Smooth muscle cell (in vitro differentiated cells): ENCODE data around the gene EBF3. TPM values are rescaled to one million over a fixed set of nuclear protein-coding genes. Genes with fewer than 3 reads are reported as not detected.

Experiments used
- DNase-seq: peaks from one replicate; lab custom pipeline; 2025; ENCODE audit not compliant: unreplicated experiment; lab: John Stamatoyannopoulos, UW
- H2AFZ ChIP-seq: fragments of 200-600 bp; sonication (generic); 2 replicates; pipeline ENCODE4 v1.6.0; 2016; ENCODE audit warnings: antibody characterized with exemption, low read depth, mild to moderate bottlenecking
- H3F3A ChIP-seq: fragments of 200-600 bp; sonication (generic); 2 replicates; pipeline ENCODE4 v1.6.0; 2017; ENCODE audit warnings: antibody characterized with exemption, low read depth
- H3K27ac ChIP-seq: fragments of 200-600 bp; sonication (generic); 2 replicates; pipeline ENCODE4 v1.5.1; 2016; ENCODE audit warnings: low read depth, mild to moderate bottlenecking
- H3K27me3 ChIP-seq: fragments of 200-600 bp; sonication (generic); 2 replicates; pipeline ENCODE4 v1.6.1; 2016; ENCODE audit warnings: low read depth, mild to moderate bottlenecking
- H3K36me3 ChIP-seq: fragments of 200-600 bp; sonication (generic); 2 replicates; pipeline ENCODE4 v1.5.1; 2016; ENCODE audit warnings: low read depth
- H3K4me1 ChIP-seq: fragments of 200-600 bp; sonication (generic); 2 replicates; pipeline ENCODE4 v1.5.1; 2016; ENCODE audit warnings: low read depth
- H3K4me2 ChIP-seq: fragments of 200-600 bp; sonication (generic); 2 replicates; pipeline ENCODE4 v1.6.0; 2016; ENCODE audit warnings: mild to moderate bottlenecking
- H3K4me3 ChIP-seq: fragments of 200-600 bp; sonication (generic); 2 replicates; pipeline ENCODE4 v1.5.1; 2016; ENCODE audit warnings: mild to moderate bottlenecking
- H3K79me2 ChIP-seq: fragments of 200-600 bp; sonication (generic); 2 replicates; pipeline ENCODE4 v1.6.0; 2016; ENCODE audit warnings: low read depth, mild to moderate bottlenecking
- H3K9ac ChIP-seq: fragments of 200-600 bp; sonication (generic); 2 replicates; pipeline ENCODE4 v1.6.0; 2016; ENCODE audit warnings: low read depth
- H3K9me3 ChIP-seq: fragments of 200-600 bp; sonication (generic); replicated peaks from 2 replicates; pipeline ENCODE4 v1.5.1; 2016; ENCODE audit warnings: low read depth
- H4K20me1 ChIP-seq: fragments of 200-600 bp; sonication (generic); 2 replicates; pipeline ENCODE4 v1.6.0; 2016; ENCODE audit warnings: low read depth
- WGBS: methylation state at CpG from one replicate; pipeline ENCODE4 v1.1.7; 2016; ENCODE audit warnings: low lambda C conversion rate; 5-methylcytosine and 5-hydroxymethylcytosine counted together
- polyA plus RNA-seq: library from polyadenylated mRNA; unstranded; fragments of >200 nt; fragmentation: Nextera tagmentation; extraction: Ambion mirVana; gene quantifications from 2 replicates; pipeline ENCODE4 v1.2.1, GENCODE V29; 2016
- total RNA-seq: library from RNA; depleted of rRNA; stranded (reverse); fragments of >200 nt; gene quantifications from 2 replicates; pipeline ENCODE4 v1.2.3, GENCODE V29; 2014
- TF ChIP-seq, protein P1 (sequence below): fragments of 200-600 bp; sonication (generic); IDR thresholded peaks from 2 replicates; pipeline ENCODE4 v1.5.1; 2017; ENCODE audit warnings: borderline replicate concordance, mild to moderate bottlenecking, antibody characterized with exemption; ENCODE audit not compliant: insufficient read depth, poor library complexity, severe bottlenecking

EBF3 gene
- total and polyA plus RNA-seq, 2 experiments from 2014 or later: not detected

DNA sequence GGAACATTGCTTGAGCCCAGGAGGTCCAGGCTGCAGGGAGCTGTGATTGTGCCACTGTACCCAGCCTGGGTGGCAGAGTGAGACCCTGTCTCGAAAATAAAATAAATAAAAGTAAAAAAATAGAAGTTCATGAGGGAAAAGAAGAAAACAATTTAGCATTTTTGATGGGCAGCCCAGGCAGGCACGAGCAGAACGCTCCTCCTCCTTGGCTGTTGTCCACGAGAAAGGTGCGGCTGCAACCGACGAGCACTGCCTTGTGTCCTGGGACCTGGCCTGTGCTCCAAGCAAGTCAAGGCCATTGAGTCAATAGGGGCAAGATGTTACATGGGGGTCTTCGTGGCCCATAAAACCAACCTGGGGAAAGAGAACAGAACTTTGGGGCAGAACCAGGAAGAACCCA is 25.6 kb downstream of the EBF3 start:
- H3K27me3 ChIP-seq: no peaks in the 10 kb centered on the region
- DNase-seq: no peak
- TF ChIP-seq, protein P1, sequence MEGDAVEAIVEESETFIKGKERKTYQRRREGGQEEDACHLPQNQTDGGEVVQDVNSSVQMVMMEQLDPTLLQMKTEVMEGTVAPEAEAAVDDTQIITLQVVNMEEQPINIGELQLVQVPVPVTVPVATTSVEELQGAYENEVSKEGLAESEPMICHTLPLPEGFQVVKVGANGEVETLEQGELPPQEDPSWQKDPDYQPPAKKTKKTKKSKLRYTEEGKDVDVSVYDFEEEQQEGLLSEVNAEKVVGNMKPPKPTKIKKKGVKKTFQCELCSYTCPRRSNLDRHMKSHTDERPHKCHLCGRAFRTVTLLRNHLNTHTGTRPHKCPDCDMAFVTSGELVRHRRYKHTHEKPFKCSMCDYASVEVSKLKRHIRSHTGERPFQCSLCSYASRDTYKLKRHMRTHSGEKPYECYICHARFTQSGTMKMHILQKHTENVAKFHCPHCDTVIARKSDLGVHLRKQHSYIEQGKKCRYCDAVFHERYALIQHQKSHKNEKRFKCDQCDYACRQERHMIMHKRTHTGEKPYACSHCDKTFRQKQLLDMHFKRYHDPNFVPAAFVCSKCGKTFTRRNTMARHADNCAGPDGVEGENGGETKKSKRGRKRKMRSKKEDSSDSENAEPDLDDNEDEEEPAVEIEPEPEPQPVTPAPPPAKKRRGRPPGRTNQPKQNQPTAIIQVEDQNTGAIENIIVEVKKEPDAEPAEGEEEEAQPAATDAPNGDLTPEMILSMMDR: no peak

DNA sequence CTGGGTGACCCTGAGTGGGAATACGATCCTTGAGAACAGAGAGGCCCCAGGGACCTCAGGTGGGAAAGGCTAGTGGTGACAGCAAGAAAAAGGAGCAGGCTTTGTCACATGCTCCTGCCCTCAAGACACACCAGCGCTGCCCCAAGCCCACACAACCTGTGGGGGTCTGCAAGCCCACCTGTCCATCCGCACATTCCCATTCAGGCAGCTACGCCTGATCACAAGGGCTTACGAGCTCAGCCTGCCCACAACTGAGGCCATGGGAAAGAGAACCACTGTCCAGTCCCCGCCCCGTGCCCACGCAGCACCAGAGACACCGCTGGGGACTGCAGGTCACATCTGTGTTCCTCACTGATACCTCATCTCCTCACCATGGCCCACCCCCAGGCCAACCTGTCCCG is 26.7 kb downstream of the EBF3 start:
- 91% methylated on average over 10 of the region's 10 CpGs for WGBS
- Histone ChIP-seq H3K9me3 (no peaks in the 10 kb centered on the region), H3K4me2 (no peak overlapping the region), H3K27ac (no peak overlapping the region), H4K20me1 (no peaks in the 10 kb centered on the region), H3F3A (no peaks in the 10 kb centered on the region), H2AFZ (no peak overlapping the region), H3K4me3 (no peak overlapping the region), H3K9ac (no peak overlapping the region), H3K79me2 (no peaks in the 10 kb centered on the region), H3K36me3 (no peaks in the 10 kb centered on the region), H3K4me1 (no peaks in the 10 kb centered on the region), H3K27me3 (no peaks in the 10 kb centered on the region)
- TF ChIP-seq, protein P1: no peak
- no peak for DNase-seq

More for the DNA sequence above, 25.6 kb downstream of the EBF3 start:
- Histone ChIP-seq H3K79me2 (no peaks in the 10 kb centered on the region), H3F3A (no peaks in the 10 kb centered on the region), H3K27ac (no peak overlapping the region), H3K9ac (no peak overlapping the region), H3K9me3 (no peaks in the 10 kb centered on the region), H3K4me2 (no peak overlapping the region), H4K20me1 (no peaks in the 10 kb centered on the region), H2AFZ (no peak overlapping the region), H3K36me3 (no peaks in the 10 kb centered on the region), H3K4me3 (no peak overlapping the region), H3K4me1 (no peaks in the 10 kb centered on the region)
- WGBS: 91% methylated on average over 8 of the region's 8 CpGs

DNA sequence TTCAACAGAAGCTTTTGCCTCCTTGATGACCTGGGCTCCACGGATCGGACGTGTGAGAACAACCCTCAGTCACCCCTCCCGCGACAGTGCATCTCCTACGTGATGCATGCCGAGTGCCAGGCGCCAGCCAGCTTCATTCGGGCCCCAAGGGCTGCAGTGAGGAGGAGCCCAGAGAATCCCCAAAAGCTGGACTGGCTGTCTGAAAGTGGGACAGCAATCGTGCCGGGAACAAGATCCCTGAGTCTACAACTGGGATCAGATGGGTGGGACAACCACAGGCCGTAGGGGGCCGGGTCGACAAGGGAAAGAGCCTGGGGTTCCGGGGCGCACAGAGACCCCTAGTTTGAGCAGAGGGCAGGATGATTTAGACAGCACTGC is 27.2 kb downstream of the EBF3 start:
- TF ChIP-seq, protein P1: no peak

DNA sequence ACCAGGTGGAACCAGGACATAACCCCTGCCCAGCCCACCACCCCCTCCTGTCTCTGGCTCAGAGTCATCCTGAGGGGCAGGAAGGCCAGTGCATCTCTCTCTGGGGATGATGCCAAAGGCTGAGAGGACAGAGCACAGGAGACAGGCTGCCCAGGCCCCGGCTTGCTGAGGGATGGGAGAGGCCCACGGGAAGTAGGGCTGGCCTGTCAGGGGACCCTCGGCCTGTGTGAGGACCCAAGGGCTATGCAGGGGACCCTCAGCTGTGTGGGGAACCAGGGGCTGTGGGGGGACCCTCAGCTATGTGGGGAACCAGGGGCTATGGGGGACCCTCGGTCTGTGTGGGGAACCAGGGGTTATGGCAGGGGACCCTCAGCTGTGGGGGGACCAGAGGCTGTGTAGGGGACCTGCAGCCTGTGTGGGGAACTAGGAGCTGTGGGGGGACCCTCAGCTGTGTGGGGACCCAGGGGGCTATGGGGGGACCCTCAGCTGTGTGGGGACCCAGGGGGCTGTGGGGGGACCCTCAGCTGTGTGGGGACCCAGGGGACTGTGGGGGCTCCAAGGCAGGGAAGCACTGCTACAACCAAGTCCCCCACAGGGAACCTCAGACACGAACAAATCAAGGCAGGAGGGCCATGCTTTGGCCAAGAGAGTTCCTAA is 27.7 kb downstream of the EBF3 start:
- WGBS: 90% methylated on average over 4 of the region's 5 CpGs
- no peak for DNase-seq
- no peaks in the 10 kb centered on the region for H4K20me1 ChIP-seq
- no peak overlapping the region for H3K9ac ChIP-seq
- H3K36me3 ChIP-seq: no peaks in the 10 kb centered on the region
- no peak overlapping the region for H3K4me3 ChIP-seq
- H3K27ac ChIP-seq: no peak overlapping the region
- H3K79me2 ChIP-seq: no peaks in the 10 kb centered on the region
- no peaks in the 10 kb centered on the region for H3K4me1 ChIP-seq
- H2AFZ ChIP-seq: no peak overlapping the region
- H3K27me3 ChIP-seq: no peaks in the 10 kb centered on the region
- TF ChIP-seq, protein P1: no peak
- H3F3A ChIP-seq: no peaks in the 10 kb centered on the region
- no peak overlapping the region for H3K4me2 ChIP-seq
- no peaks in the 10 kb centered on the region for H3K9me3 ChIP-seq

More for the DNA sequence above, 27.2 kb downstream of the EBF3 start:
- Histone ChIP-seq H3K79me2 (no peaks in the 10 kb centered on the region), H3F3A (no peaks in the 10 kb centered on the region), H3K9me3 (no peaks in the 10 kb centered on the region), H3K27ac (no peak overlapping the region), H2AFZ (no peak overlapping the region), H3K4me2 (no peak overlapping the region), H3K9ac (no peak overlapping the region), H4K20me1 (no peaks in the 10 kb centered on the region), H3K4me1 (no peaks in the 10 kb centered on the region), H3K36me3 (no peaks in the 10 kb centered on the region), H3K27me3 (no peaks in the 10 kb centered on the region), H3K4me3 (no peak overlapping the region)
- no peak for DNase-seq
- 93% methylated on average over 16 of the region's 16 CpGs for WGBS
